Endometrial microvascular endothelial cells (primary cell): ENCODE results near the gene SLC26A5. TPM values are rescaled to one million over a fixed set of nuclear protein-coding genes. Genes with fewer than 3 reads are reported as not detected.
"Not testable (repeated sequence)": the region's sequence is repeated elsewhere in the genome, so short reads cannot be mapped to it uniquely, and the experiment has no call there.

Source experiments
- in situ Hi-C: cut with HindIII; loops from 2 replicates; pipeline ENCODE4 v1.10.0; 2017; ENCODE audit warnings: low sequenced_read_pairs, low pct_unique_long_range_greater_than_20kb; ENCODE audit errors: inconsistent ontology term
- total RNA-seq: library from RNA; depleted of rRNA; stranded (reverse); fragments of >200 nt; gene quantifications from one replicate; pipeline ENCODE4 v1.2.3, GENCODE V29; 2015; ENCODE audit errors: inconsistent ontology term

The SLC26A5 gene
- total RNA-seq, 1 donor from 2014 or later: not detected

DNA sequence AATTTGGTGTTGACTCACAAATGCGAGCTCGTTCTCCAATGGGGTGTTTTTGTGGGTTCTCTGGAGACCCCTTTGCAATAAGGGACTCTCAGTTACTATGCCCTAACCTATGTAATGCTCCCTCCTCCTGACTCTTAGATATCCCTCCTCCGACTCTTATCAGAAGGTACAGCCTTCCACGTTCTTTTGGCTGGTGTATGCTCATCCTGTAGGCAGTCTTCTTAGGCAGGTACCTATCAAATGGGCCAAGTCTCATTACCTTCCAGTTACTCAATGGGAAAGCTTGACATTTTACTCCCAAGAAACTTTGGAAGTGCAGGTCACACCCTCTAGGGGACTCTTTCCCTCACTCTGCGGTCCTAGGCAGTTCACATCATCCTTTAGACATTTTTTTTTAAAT is 32.6 kb downstream of the SLC26A5 start:
- in situ Hi-C loops: no loop called here

DNA sequence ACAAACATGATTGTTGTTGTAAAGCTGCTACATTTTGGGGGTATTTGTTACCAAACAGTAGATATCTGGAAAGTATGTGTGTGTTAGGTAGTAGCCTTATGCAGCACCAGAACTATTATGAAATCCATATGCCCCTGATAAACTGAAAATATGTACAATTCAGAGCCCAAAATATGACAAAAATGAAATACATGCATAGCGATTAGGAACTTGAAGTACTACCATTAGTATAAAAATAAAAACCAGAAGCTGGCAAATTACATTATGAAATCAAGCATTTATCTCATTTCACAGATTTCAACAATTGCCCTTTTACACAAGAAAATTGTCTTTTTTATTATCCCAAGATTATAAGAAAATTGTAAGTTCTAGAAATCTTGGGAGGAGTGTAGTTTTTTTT is 33.9 kb downstream of the SLC26A5 start:
- in situ Hi-C loops: no loop called here

- in situ Hi-C loops: not testable (repeated sequence)
Observed at GRCh38 chr7:103405789-103406613, 40.0 kb downstream of the SLC26A5 start.

DNA sequence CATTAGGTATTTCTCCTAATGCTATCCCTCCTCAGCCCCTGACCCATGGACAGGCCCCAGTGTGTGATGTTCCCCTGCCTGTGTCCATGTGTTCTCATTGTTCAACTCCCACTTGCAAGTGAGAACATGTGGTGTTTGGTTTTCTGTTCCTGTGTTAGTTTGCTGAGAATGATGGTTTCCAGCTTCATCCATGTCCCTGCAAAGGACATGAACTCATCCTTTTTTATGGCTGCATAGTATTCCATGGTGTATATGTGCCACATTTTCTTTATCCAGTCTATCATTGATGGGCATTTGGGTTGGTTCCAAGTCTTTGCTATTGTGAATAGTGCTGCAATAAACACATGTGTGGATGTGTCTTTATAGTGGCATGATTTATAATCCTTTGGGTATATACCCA is 46.3 kb downstream of the SLC26A5 start:
- in situ Hi-C loops: not testable (repeated sequence)

- in situ Hi-C loops: no loop called here
Observed at GRCh38 chr7:103398483-103399127, 47.4 kb downstream of the SLC26A5 start.

DNA sequence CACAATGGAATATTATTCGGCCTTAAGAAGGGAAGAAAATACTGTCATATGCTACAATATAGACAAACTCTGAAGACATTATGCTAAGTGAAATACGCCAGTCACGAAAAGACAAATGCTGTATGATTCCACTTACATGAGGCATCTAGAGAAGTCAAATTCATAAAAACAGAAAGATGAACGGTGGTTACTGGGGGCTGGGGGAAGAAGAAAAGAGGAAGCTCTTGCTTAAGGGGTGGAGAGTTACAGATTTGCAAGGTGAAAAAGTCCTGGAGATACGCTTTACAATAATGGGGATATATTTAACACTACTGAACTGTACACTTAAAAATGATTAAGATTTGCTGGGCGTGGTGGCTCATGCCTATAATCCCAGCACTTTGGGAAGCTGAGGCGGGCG is 49.5 kb downstream of the SLC26A5 start:
- in situ Hi-C loops: no loop called here

DNA sequence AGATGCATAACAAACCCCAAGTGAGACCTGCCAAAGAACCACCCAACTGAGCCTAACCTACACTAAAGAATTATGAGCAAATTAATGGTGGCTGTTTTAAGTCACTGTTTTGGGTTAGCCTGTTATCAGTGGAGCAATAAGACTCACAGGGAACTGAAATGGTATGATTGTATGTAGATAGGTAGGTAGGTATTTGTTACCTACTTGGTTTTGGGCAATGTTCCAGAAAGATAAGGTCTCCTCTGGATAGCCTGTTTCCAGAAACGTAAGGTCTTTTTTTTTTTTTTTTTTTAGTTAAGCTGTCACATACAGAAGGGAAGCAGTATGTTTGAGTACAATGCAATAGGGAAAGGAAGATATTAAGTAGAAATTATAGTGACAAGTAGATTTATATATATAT is 50.9 kb downstream of the SLC26A5 start:
- in situ Hi-C loops: no loop called here

- in situ Hi-C loops: no loop called here
Observed at GRCh38 chr7:103394566-103394965, 51.4 kb downstream of the SLC26A5 start.

DNA sequence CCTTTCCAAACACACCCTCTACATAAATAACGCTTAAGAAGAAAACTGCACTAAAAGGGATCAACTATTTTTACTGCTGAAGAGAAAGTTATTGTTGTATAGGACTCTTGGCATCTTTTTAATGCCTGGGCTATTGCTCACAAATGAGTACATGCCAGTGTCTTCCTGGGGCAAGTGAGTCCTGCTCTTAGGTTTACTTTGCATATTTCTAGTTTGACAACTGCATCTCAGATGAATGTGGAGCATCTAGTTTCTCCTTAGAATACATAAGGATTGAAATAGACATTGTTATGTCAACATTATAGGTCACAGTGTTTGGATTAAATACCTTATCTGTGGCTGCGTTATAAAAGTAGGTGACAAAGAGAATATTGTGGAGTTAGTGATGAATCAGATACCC is 54.0 kb downstream of the SLC26A5 start:
- in situ Hi-C loops: no loop called here

- in situ Hi-C loops: no loop called here
Observed at GRCh38 chr7:103391150-103391549, 54.9 kb downstream of the SLC26A5 start.

DNA sequence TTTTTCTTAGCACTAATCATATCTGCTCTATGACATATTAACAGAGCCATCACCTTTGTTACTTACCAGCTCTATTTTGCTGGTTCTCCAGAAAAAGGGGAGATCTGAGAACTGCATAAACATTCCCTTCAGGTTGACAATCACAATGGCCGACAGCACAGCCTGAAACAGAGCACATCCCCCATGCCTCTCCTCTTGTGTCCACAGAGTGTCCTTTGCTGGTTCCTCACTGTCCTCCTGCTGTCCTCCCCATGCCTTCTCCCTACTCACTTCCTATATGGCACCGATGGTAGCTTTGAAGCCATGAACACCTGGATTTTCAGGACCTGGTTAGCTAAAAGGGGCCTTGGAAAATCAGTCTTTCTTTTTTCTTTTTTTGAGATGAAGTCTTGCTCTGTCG is 56.7 kb downstream of the SLC26A5 start:
- in situ Hi-C loops: no loop called here

GRCh38 chr7:103388469-103389140 is 57.4 kb downstream of the SLC26A5 start:
- in situ Hi-C loops: no loop called here

DNA sequence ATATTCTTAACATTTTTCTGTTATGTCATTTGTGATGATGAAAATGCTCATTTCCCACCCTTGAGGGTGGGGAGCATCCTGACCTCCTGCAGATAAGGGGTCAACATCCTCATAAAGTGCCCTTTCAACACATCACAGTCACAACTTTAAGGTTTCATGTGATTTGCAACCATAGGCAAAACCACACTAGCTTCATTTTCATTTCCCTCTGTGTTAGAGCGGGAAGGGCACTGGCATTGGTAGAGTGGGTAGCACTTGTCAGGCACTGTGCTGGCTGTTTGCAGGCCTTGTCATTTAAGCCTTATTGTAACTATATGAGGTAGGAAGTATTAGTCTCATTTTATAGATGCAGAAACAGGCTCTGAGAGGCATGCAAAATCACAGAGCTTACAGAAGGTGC is 58.8 kb downstream of the SLC26A5 start:
- in situ Hi-C loops: no loop called here

DNA sequence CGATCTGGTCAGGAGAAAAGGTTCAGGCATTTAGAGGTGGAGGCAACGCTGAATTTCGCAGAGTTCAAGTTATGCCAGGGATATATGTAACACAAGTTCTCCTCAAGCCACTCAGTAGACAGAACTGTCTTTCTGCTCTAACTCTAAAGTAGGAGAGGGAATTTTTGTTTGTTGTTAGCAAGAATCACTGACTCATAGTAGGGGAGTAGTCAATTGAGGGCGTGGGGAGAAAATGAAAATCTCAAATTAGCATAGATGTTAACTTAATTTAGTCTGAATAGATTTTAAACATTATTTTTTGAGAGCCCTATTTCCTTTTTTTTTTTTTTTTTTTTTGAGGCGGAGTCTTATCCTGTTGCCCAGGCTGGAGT is 64.0 kb downstream of the SLC26A5 start:
- in situ Hi-C loops: no loop called here

DNA sequence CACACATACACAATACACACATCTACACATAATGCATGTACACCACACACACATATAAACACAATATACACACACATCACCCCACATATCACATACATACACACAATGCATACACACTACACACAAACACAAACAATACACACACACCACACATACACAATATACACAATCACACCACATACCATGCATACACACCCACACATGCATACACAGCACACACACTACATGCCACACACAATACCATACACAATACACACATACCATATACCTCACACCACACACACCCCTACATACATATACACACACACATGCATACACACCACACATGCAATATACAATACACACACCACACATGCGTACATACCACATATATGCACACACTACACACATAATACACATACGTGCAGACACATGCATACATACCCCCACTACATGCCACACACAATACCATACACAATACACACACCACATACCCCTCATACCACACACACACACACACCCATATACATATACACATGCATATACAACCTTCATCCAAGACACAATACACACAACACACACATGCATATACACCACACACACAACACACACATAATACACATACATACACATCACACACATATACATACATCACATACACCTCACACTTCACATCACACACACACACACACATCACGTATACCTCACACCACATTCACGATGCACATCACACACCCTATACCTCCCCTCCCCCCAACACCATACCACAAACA is 64.6 kb downstream of the SLC26A5 start:
- in situ Hi-C loops: no loop called here

- in situ Hi-C loops: no loop called here
Observed at GRCh38 chr7:103380395-103381191, 65.4 kb downstream of the SLC26A5 start.

DNA sequence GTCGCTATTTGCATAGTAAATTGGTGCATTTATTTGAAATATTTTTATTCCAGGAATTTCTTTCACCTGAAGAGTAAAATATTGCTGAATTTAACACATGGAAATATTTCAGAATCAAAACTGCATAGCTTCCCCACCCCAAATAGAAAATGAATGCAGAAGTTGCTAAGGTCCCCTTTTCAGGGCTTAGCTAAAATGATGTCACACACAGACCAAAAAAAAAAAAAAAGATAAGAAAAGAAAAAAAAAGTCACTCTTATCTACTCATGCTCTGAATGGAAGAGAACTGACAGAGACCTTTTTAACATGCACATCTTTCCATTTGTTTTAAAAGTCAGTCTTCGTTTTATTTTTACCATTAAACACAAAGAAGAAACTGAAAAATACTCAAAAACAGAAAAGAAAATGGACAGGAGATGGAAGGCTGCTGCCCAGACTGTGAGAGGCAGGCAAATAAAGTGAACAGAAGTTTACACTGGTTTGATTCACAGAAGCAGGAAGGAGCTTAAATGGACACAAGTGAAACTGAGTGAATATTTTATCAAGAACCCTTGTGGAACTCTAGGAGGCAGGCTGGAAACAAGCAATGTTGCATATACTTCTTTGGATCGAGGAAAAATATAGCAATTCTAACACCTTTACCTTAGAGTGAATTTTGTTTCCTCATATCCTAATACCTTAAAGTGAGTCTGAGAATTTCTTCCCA is 66.6 kb downstream of the SLC26A5 start:
- in situ Hi-C loops: no loop called here
